AG10803 (cell line): ENCODE measurements around the gene HACL1.

ENCODE experiments used
- DNase-seq: peaks from one replicate; pipeline ENCODE4 v3.0.0; 2010; ENCODE audit warnings: low read depth
- H3K4me3 ChIP-seq: 2 replicates; pipeline ENCODE4 v1.5.1; 2011; ENCODE audit warnings: mild to moderate bottlenecking, low read length, control low read depth
- CTCF ChIP-seq: conservative IDR thresholded peaks from 2 replicates; pipeline ENCODE4 v1.5.1; 2011; ENCODE audit warnings: mild to moderate bottlenecking, low read length, control low read depth, inconsistent platforms

HACL1 gene

GRCh38 chr3:15527031-15527459 lies 74.3 kb downstream of the HACL1 start:
- no peak for DNase-seq
- TF ChIP-seq CTCF = no peak
- no peak overlapping the region for H3K4me3 ChIP-seq

GRCh38 chr3:15525790-15526189 lies 75.6 kb downstream of the HACL1 start:
- DNase-seq = no peak
- no peak overlapping the region for H3K4me3 ChIP-seq
- TF ChIP-seq CTCF = no peak

- TF ChIP-seq CTCF = no peak
- no peak for DNase-seq
These were observed 77.5 kb downstream of the HACL1 start for GRCh38 chr3:15523660-15524417.

GRCh38 chr3:15522016-15522415 lies 79.4 kb downstream of the HACL1 start:
- DNase-seq = no peak
- H3K4me3 ChIP-seq = no peak overlapping the region
- TF ChIP-seq CTCF = no peak

More at GRCh38 chr3:15523660-15524417, 77.5 kb downstream of the HACL1 start:
- H3K4me3 ChIP-seq = no peak overlapping the region

GRCh38 chr3:15521573-15521965 lies 79.8 kb downstream of the HACL1 start, which contains the start of gene COLQ:
COLQ (minus strand) TSS chr3:15521706; CDS start chr3:15521625, 81 bp downstream.
- no peak within 1 kb of the TSS for H3K4me3 ChIP-seq

GRCh38 chr3:15520804-15521572 lies 80.4 kb downstream of the HACL1 start:
- no peak for DNase-seq
- H3K4me3 ChIP-seq = no peak overlapping the region
- TF ChIP-seq CTCF = no peak

More at GRCh38 chr3:15521573-15521965, 79.8 kb downstream of the HACL1 start, which contains the start of gene COLQ:
- no peak for DNase-seq
- no peak for TF ChIP-seq CTCF
